ENCODE measurements around the gene SH3RF2.

- TF ChIP-seq CTCF (IDR thresholded peaks at IDR 0.05) (no peak), EZH2 (IDR thresholded peaks at IDR 0.05; ENCODE audit: borderline replicate concordance, insufficient read depth, low read depth, low read length, poor library complexity, severe bottlenecking) (no peak)
Observed at GRCh38 chr5:146005723-146006122, 69.3 kb downstream of the SH3RF2 start.

Measured in B cell (primary cell).